GM21423 (cell line): ENCODE measurements around the gene ATP1A2.

Source experiments
- ATAC-seq: cut with Tn5 transposase; IDR thresholded peaks from one replicate; pipeline ENCODE4 v1.9.1; 2021; ENCODE audit warnings: mild to moderate bottlenecking, moderate library complexity; ENCODE audit not compliant: unreplicated experiment

The ATP1A2 gene

GRCh38 chr1:160139840-160140239 is 24.3 kb downstream of the ATP1A2 start:
- no peak for ATAC-seq

DNA sequence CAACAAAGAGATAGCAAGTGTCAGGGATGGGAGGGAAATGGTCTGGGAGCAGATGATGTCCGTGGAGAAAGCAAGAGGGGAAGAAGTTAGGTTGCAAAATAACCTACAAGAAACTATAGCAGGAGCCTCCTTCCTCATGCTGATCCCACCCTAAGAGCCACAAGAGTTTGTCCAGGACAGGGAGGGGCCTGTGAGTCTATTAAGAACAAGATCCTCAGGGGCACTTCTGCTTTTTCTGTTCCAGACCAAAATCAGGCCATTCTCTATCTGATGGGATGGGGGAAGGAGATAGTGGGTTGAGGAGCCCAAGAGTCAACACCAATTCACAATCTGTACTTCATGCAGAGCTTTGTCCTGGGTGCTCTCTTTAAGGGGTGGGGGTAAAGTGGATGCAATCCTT is 28.1 kb downstream of the ATP1A2 start:
- no peak for ATAC-seq

- ATAC-seq, result no peak
Measured at GRCh38 chr1:160144921-160145320, 29.4 kb downstream of the ATP1A2 start.

DNA sequence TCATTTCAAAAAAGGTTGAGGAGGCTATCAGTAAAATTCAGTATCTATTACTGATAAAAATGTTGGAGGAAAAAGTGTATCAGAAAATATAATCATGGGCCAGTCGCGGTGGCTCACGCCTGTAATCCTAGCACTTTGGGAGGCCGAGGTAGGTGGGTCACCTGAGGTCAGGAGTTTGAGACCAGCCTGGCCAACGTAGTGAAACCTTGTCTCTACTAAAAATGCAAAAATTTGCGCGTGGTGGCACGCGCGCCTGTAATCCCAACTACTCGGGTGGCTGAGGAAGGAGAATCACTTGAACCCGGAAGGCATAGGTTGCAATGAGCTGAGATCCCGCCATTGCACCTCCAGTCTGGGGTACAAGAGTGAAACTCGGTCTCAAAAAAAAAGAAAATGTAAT is 30.5 kb downstream of the ATP1A2 start:
- ATAC-seq, result no peak

DNA sequence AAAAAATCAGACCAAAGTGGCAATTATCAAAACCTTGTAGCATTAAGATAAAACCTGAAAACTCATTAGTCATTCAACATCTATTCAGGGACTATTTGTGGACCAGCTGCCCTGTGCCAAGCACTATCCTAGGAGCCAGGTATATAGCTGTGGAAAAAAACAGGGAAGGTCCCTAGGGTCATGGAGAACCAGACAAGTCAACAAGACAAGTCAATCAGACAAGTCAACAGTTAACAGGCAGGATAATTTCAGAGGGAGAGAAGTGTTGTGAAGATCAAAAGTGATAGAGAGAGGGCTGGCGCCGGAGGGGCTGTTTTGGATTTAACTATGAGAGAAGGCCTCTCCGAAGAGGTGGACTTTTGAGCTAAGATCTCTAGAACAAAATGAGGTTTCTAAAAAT is 32.6 kb downstream of the ATP1A2 start:
- no peak for ATAC-seq

- ATAC-seq, result no peak
Measured at GRCh38 chr1:160149233-160149632, 33.7 kb downstream of the ATP1A2 start.

DNA sequence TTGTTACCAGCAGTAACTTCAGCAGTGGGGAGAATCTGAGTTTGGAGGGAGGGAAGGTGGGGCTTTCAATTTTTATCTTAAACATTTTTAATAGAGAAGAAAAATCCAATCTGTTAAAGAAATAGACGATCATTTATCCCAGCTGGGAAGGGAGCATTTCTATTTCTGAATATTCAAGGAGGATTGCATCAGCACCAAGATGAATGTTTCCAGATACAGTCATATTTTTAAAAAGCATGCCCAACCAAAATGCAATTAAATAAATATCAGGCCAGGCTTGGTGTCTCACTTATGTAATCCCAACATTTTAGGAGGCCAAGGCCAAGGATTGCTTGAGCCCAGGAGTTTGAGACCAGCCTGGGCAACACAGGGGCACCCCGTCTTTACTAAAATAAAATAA is 34.2 kb downstream of the ATP1A2 start:
- no peak for ATAC-seq

DNA sequence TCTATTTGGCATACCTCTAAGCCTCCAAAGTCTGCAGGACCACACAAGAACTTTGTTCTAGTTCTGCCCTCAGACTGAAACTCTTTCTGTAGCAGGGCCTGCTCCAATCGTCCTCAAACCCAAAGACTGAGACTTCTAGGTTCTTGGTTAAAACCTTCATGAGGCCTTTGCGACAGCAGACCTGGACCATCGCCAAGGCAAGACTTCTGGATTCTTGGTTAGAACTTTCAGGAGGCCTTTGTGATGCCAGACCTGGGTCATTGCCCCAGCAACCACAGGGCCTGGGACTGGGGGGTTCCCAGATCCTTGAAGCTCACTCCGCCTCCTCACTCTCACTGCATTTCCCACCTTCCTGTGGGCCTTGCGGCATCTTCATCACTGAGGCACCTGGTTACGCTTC is 35.7 kb downstream of the ATP1A2 start, which contains the start of gene ATP1A4:
Gene ATP1A4 (plus strand): TSS at position 301 of the 400 bp plus-strand sequence. CDS start 438 bp downstream, outside the sequence.
- ATAC-seq, result no peak

GRCh38 chr1:160154790-160155189 is 39.2 kb downstream of the ATP1A2 start:
- no peak for ATAC-seq

- no peak for ATAC-seq
Measured at GRCh38 chr1:160156361-160156760, 40.8 kb downstream of the ATP1A2 start.

- ATAC-seq, result no peak
Measured at GRCh38 chr1:160157174-160157573, 41.6 kb downstream of the ATP1A2 start.

GRCh38 chr1:160158031-160158430 is 42.5 kb downstream of the ATP1A2 start:
- no peak for ATAC-seq

DNA sequence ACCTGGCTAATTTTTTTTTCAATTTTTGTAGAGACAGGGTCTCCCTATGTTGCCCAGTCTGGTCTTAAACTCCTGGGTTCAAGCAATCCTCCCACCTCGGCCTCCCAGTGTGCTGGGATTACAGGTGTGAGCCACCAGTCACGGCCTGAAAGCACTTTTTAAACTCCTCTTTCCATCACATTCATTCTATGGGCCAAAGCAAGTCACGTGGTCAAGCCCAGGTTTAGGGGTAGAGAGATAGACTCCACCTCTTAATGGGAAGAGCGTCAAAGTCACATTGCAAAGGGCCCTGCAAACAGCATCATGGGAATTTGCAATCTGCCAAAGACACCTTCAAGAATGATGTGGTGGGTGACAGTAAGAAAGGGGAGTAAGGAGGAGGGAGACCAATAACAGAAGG is 43.0 kb downstream of the ATP1A2 start:
- ATAC-seq, result no peak

DNA sequence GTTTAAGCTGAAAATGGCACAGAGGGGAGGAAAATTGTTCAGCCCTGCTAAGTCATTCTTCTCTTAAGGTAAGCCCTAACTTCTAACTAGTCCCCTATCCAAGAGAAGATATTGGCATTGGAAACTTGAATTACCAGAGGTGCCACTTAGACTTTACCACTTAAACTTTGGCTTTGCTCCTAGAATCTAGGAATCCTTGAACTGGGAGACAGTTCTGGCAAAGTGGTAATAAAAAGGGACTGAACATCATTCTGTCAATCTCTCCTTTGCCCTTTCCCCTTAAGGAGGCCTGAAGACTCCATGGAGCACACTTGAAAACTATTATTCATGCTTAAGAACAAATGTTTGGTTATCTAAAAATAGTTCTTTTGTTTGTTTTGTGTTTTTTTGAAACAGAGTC is 44.3 kb downstream of the ATP1A2 start:
- no peak for ATAC-seq

DNA sequence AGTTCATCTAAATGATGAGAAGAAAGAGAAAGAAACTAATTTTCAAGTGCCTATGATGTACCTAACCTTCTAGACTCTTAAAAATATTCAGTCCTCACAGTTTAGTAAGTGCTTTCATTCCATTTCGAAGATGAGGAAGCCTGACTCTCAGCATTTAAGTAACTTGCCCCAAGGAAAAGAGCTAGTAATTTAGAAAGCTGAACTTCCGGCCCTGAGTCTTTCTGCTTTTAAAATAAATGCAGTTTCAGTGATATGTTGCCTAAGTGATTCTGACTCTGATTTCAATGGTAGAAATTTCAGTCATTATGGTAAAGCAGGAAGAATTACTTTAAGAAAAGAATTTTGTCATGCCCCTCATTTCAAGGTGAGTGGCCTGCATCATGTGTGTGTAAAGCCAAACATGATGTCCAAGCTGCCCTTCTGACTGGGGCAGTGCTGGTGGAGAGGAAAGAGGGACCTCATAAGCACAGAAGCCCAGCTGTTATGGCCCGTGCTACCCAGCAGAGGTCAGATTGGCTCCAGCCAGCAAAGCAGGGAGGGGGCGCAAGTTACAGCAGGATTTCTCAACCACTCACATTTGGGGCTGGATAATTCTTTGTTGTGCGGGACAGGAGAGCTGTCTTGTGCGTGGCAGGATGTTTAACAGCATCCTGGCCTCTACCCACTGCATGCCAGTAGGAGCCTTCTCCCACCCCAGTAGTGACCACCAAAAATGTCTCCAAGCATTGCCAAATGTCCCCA is 46.6 kb downstream of the ATP1A2 start:
- no peak for ATAC-seq

GRCh38 chr1:160162931-160163330 is 47.4 kb downstream of the ATP1A2 start:
- ATAC-seq, result no peak

DNA sequence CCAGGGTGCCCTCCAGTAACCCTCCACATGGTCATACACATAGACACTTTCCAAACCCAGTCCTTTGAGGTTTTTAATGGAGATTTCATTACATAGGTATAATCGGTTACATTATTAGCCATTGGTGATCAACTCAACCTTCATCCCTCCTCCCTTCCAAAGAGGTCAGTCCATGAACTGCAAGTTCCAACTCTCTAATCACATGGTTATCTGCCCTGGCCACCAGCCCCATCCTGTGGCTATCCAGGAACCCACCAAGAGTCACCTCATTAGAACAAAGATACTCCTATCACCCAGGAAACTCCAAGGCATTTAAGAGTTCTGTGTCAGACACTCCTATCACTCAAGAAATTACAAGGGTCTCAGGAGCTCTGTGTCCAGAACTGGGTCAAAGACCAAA is 48.1 kb downstream of the ATP1A2 start:
- ATAC-seq, result no peak

- no peak for ATAC-seq
Measured at GRCh38 chr1:160164121-160164520, 48.6 kb downstream of the ATP1A2 start.

DNA sequence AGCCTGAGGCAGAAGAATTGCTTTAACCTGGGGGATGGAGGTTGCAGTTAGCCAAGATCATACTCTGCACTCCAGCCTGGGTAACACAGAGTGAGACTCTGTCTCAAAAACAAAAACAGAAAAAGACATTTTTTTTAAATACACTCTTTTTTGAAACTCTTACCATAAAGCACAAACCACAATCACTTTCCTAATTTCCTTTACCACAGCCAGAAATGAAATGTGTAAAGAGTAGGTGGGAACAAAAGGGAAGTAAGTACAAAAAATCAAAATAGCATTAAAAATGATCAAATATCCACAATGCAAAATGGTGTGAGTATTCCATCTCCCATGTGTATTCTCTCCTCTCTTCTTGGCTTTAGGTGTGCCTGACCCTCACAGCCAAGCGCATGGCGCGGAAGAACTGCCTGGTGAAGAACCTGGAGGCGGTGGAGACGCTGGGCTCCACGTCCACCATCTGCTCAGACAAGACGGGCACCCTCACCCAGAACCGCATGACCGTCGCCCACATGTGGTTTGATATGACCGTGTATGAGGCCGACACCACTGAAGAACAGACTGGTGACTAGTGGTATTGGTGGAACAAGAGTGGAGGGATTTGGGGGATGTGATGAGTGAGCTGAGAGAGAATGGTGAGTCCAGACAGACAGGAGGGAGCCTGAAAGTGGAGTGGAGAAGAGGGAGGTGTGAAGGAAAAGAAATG is 50.8 kb downstream of the ATP1A2 start:
- no peak for ATAC-seq

GRCh38 chr1:160167056-160167455 is 51.5 kb downstream of the ATP1A2 start:
- no peak for ATAC-seq

- no peak for ATAC-seq
Measured at GRCh38 chr1:160167580-160167979, 52.0 kb downstream of the ATP1A2 start.

- no peak for ATAC-seq
Measured at GRCh38 chr1:160168016-160168415, 52.5 kb downstream of the ATP1A2 start.
